HG03521 (cell line): Measurements from ENCODE around the gene HBQ1.
"Not testable (repeated sequence)": the region's sequence is repeated elsewhere in the genome, so short reads cannot be mapped to it uniquely, and the experiment has no call there.

Experiments
- ATAC-seq: cut with Tn5 transposase; IDR thresholded peaks from one replicate; pipeline ENCODE4 v1.9.1; 2021; ENCODE audit warnings: mild to moderate bottlenecking, moderate library complexity; ENCODE audit not compliant: unreplicated experiment

Gene HBQ1

GRCh38 chr16:180101-180675 is at the start of gene HBQ1:
TSS of gene HBQ1 (plus strand) at chr16:180459. CDS start at chr16:180487, 28 bp downstream.
- no peak for ATAC-seq

- ATAC-seq, result no peak
These were observed 49.6 kb upstream of the HBQ1 start for GRCh38 chr16:130533-131173.

- no peak for ATAC-seq
These were observed 48.1 kb upstream of the HBQ1 start for GRCh38 chr16:132120-132519.

GRCh38 chr16:133716-134115 is 46.5 kb upstream of the HBQ1 start:
- ATAC-seq, result no peak

- no peak for ATAC-seq
These were observed 42.2 kb upstream of the HBQ1 start for GRCh38 chr16:138049-138417.

GRCh38 chr16:140175-140857 is 39.9 kb upstream of the HBQ1 start:
- no peak for ATAC-seq

- no peak for ATAC-seq
These were observed 37.8 kb upstream of the HBQ1 start for GRCh38 chr16:142405-142967.

- ATAC-seq, result no peak
These were observed 37.2 kb upstream of the HBQ1 start for GRCh38 chr16:143047-143446.

- no peak for ATAC-seq
These were observed 36.8 kb upstream of the HBQ1 start for GRCh38 chr16:143456-143855.

GRCh38 chr16:144797-145252 is 35.4 kb upstream of the HBQ1 start:
- no peak for ATAC-seq

- no peak for ATAC-seq
These were observed 33.6 kb upstream of the HBQ1 start for GRCh38 chr16:146646-147045.

- no peak for ATAC-seq
These were observed 31.1 kb upstream of the HBQ1 start for GRCh38 chr16:149024-149660.

- ATAC-seq, result no peak
These were observed 27.8 kb upstream of the HBQ1 start, which contains the start of gene HBZ for GRCh38 chr16:152141-153128. TSS of gene HBZ (plus strand) at chr16:152644. CDS start at chr16:152910, 266 bp downstream.

- not testable (repeated sequence) for ATAC-seq
These were observed 27.1 kb upstream of the HBQ1 start for GRCh38 chr16:153129-153521.

GRCh38 chr16:153550-154216 is 26.6 kb upstream of the HBQ1 start:
- peak; percentile 21 for ATAC-seq

GRCh38 chr16:154217-155030 is 25.8 kb upstream of the HBQ1 start:
- peak; percentile 40 for ATAC-seq

- ATAC-seq, result no peak
These were observed 25.2 kb upstream of the HBQ1 start for GRCh38 chr16:155031-155398.

GRCh38 chr16:159136-159849 is 21.0 kb upstream of the HBQ1 start:
- no peak for ATAC-seq
